Measurements from ENCODE around the gene PPP1R9B. TPM values are rescaled to one million over a fixed set of nuclear protein-coding genes. Genes with fewer than 3 reads are reported as not detected.

Gene PPP1R9B
- total RNA-seq, 1 experiment from 2014 or later = 34.8 TPM

DNA sequence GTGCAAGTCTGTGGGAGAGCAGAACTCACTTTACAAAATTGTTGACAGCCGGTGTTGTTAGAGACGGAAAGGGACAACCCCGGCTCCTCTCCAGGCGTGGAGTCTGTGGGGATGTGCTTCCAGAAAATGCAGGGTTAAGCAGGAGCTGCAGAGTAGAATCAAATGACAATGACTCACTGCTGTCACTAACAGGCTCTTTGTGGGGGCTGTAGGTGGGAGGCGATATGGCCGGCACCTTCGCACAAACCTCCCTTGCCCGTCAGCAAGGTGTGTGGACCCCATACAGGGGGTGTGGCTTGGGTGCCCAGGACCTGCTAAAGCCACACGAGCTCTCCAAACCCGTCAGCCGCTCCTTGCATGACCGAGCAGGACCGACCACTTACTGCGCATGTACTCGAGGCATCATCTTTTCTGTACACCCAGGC, 49.5 kb downstream of the PPP1R9B start:
- ChIA-PET POLR2A (interaction anchor here (1.1 to 1.2 kb wide), 2 partner anchors 8 to 40 kb away, joined by 3 to 4 read pairs; no protein-coding TSS in a partner anchor), CTCF (interaction anchor here (1.0 to 1.1 kb wide), 2 partner anchors 14 to 61 kb away, joined by 3 to 5 read pairs; no protein-coding TSS in a partner anchor)
- Mint-ChIP-seq H3K9me3 (ENCODE audit: unreplicated experiment) (no peaks in the 10 kb centered on the region), H3K36me3 (ENCODE audit: insufficient read depth, unreplicated experiment) (peaks cover 29% of the 10 kb centered on the region), H3K27ac (ENCODE audit: low read depth, unreplicated experiment) (no peak overlapping the region), H3K4me3 (ENCODE audit: unreplicated experiment) (no peak overlapping the region), H3K27me3 (ENCODE audit: insufficient read depth, unreplicated experiment) (no peaks in the 10 kb centered on the region), H3K4me1 (ENCODE audit: insufficient read depth, unreplicated experiment) (peaks cover 2% of the 10 kb centered on the region)
- BruUV-seq (replicated peaks) = no TSS peak
- no peak for DNase-seq (ENCODE audit: unreplicated experiment)
- intact Hi-C loops (cut with micrococcal nuclease) = no loop called here
- TF ChIP-seq, protein P1, sequence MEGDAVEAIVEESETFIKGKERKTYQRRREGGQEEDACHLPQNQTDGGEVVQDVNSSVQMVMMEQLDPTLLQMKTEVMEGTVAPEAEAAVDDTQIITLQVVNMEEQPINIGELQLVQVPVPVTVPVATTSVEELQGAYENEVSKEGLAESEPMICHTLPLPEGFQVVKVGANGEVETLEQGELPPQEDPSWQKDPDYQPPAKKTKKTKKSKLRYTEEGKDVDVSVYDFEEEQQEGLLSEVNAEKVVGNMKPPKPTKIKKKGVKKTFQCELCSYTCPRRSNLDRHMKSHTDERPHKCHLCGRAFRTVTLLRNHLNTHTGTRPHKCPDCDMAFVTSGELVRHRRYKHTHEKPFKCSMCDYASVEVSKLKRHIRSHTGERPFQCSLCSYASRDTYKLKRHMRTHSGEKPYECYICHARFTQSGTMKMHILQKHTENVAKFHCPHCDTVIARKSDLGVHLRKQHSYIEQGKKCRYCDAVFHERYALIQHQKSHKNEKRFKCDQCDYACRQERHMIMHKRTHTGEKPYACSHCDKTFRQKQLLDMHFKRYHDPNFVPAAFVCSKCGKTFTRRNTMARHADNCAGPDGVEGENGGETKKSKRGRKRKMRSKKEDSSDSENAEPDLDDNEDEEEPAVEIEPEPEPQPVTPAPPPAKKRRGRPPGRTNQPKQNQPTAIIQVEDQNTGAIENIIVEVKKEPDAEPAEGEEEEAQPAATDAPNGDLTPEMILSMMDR (IDR thresholded peaks at IDR 0.05; ENCODE audit: unreplicated experiment) = no peak

DNA sequence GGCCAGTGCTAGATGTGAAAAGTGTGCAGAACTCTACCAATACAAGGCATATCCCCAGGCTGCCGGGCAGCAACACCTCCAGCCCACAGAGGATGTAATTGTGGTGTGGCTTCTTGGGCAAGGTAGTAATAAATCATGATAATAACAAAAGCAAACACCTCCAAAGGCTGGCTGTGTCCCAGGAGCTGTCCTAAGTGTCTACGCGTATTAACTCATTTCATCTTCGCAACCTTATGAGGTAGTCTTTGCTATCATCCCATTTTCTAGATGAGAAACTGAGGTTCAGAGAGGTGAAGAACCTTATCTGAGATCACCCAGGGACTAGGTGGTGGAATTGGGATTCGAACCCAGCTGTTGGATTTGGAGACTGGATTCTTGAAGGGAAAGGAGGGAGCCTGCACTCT, 50.0 kb downstream of the PPP1R9B start:
- intact Hi-C loops (cut with micrococcal nuclease) = no loop called here
- peak; percentile 39 for DNase-seq (ENCODE audit: unreplicated experiment)
- no TSS peak for BruUV-seq (replicated peaks)
- POLR2A ChIA-PET = interaction anchor here (1.1 to 1.2 kb wide), 2 partner anchors 8 to 40 kb away, joined by 3 to 4 read pairs; no protein-coding TSS in a partner anchor
- H3K27ac Mint-ChIP-seq (ENCODE audit: low read depth, unreplicated experiment) = no peak overlapping the region
- no peaks in the 10 kb centered on the region for H3K9me3 Mint-ChIP-seq (ENCODE audit: unreplicated experiment)
- H3K4me1 Mint-ChIP-seq (ENCODE audit: insufficient read depth, unreplicated experiment) = peaks cover 6% of the 10 kb centered on the region
- no peaks in the 10 kb centered on the region for H3K27me3 Mint-ChIP-seq (ENCODE audit: insufficient read depth, unreplicated experiment)
- CTCF ChIA-PET = interaction anchor here (1.0 to 1.1 kb wide), 2 partner anchors 15 to 61 kb away, joined by 3 to 5 read pairs; no protein-coding TSS in a partner anchor
- TF ChIP-seq, protein P1 (IDR thresholded peaks at IDR 0.05; ENCODE audit: unreplicated experiment) = no peak
- peaks cover 28% of the 10 kb centered on the region for H3K36me3 Mint-ChIP-seq (ENCODE audit: insufficient read depth, unreplicated experiment)
- H3K4me3 Mint-ChIP-seq (ENCODE audit: unreplicated experiment) = no peak overlapping the region

DNA sequence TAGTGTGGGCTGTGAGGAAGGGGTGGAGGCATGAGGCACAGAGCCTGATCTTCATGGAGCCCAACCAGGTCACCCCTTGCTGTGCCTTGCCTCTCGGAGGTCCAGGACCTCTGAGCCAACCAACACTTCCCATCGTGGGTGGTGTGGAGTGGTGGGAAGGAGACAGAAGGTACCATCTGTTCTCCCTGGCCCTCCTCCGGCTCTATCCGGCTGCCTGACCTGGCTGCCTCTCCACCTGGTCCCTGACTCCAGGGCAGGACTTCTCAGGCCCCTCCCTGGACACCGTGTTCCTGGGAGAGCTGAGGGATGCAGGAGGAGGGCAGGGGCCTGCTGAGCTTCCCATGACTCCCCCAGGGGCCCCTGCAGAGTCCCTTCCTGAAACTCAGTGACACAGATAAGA, 51.5 kb downstream of the PPP1R9B start:
- TF ChIP-seq, protein P1 (IDR thresholded peaks at IDR 0.05; ENCODE audit: unreplicated experiment) = no peak
- CTCF ChIA-PET = interaction anchor here (1.3 to 3.5 kb wide), 2 partner anchors 11 to 63 kb away, joined by 3 to 17 read pairs; no protein-coding TSS in a partner anchor
- H3K4me1 Mint-ChIP-seq (ENCODE audit: insufficient read depth, unreplicated experiment) = peaks cover 19% of the 10 kb centered on the region
- no peak overlapping the region for H3K4me3 Mint-ChIP-seq (ENCODE audit: unreplicated experiment)
- H3K9me3 Mint-ChIP-seq (ENCODE audit: unreplicated experiment) = no peaks in the 10 kb centered on the region
- DNase-seq (ENCODE audit: unreplicated experiment) = no peak
- H3K27ac Mint-ChIP-seq (ENCODE audit: low read depth, unreplicated experiment) = no peak overlapping the region
- POLR2A ChIA-PET = interaction anchor here (1.2 to 2.0 kb wide), 3 partner anchors 9 to 71 kb away, joined by 3 to 8 read pairs (median 3); no protein-coding TSS in a partner anchor
- peaks cover 29% of the 10 kb centered on the region for H3K36me3 Mint-ChIP-seq (ENCODE audit: insufficient read depth, unreplicated experiment)
- intact Hi-C loops (cut with micrococcal nuclease) = no loop called here
- H3K27me3 Mint-ChIP-seq (ENCODE audit: insufficient read depth, unreplicated experiment) = no peaks in the 10 kb centered on the region
- no TSS peak for BruUV-seq (replicated peaks)

DNA sequence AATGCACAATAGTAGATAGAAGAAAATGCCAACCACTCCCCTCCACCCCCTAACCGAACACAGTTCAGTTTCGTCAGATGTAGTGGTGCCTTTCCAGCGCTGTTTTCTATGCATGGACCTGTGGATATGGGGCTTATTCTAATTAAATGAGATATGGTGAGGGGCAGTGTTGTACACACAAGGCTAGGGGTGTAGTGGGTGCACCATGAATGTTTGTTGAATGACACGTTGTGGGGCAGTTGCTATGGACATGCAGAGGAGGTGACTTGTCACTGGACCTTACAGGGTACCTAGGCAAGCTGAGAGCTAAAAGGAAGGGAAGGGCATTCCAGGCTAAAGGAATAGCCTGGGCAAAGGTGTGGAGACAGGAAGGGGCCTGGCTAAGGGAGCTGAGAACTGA, 51.9 kb downstream of the PPP1R9B start:
- Mint-ChIP-seq H3K4me3 (ENCODE audit: unreplicated experiment) (no peak overlapping the region), H3K4me1 (ENCODE audit: insufficient read depth, unreplicated experiment) (peaks cover 19% of the 10 kb centered on the region), H3K27me3 (ENCODE audit: insufficient read depth, unreplicated experiment) (no peaks in the 10 kb centered on the region), H3K9me3 (ENCODE audit: unreplicated experiment) (no peaks in the 10 kb centered on the region), H3K27ac (ENCODE audit: low read depth, unreplicated experiment) (no peak overlapping the region), H3K36me3 (ENCODE audit: insufficient read depth, unreplicated experiment) (peaks cover 29% of the 10 kb centered on the region)
- TF ChIP-seq, protein P1 (IDR thresholded peaks at IDR 0.05; ENCODE audit: unreplicated experiment) = no peak
- CTCF ChIA-PET = interaction anchor here (1.3 to 3.5 kb wide), 2 partner anchors 11 to 63 kb away, joined by 3 to 17 read pairs; no protein-coding TSS in a partner anchor
- intact Hi-C loops (cut with micrococcal nuclease) = no loop called here
- BruUV-seq (replicated peaks) = no TSS peak
- POLR2A ChIA-PET = interaction anchor here (0.6 to 2.0 kb wide), 4 partner anchors 10 to 70 kb away, joined by 3 to 8 read pairs (median 3); no protein-coding TSS in a partner anchor
- DNase-seq (ENCODE audit: unreplicated experiment) = no peak
